Measurements from ENCODE around the gene ACTRT2. TPM values are rescaled to one million over a fixed set of nuclear protein-coding genes. Genes with fewer than 3 reads are reported as not detected.

The ACTRT2 gene
- total and polyA plus RNA-seq, 9 donors, result not detected

- Histone ChIP-seq H3K36me3 (no peaks in the 10 kb centered on the region), H3K4me1 (ENCODE audit: insufficient read depth) (no peaks in the 10 kb centered on the region), H3K27me3 (no peaks in the 10 kb centered on the region), H3K4me3 (no peak overlapping the region), H3K27ac (no peak overlapping the region), H3K9me3 (no peaks in the 10 kb centered on the region)
- WGBS, 3 donors, result 73 to 89% (median 80%) methylated on average over 6 to 7 of the region's 7 CpGs
- no peak for DNase-seq
- TF ChIP-seq EP300 (IDR thresholded peaks at IDR 0.05) (no peak), POLR2A (IDR thresholded peaks at IDR 0.05) (no peak), CTCF (IDR thresholded peaks at IDR 0.05) (no peak)
- intact Hi-C loops (cut with DNase I), result no loop called here
Observed at GRCh38 chr1:2989976-2990375, 31.3 kb upstream of the ACTRT2 start.

- intact Hi-C loops (cut with DNase I), result no loop called here
- Histone ChIP-seq H3K27me3 (no peaks in the 10 kb centered on the region), H3K36me3 (no peaks in the 10 kb centered on the region), H3K27ac (no peak overlapping the region), H3K4me3 (no peak overlapping the region), H3K9me3 (no peaks in the 10 kb centered on the region), H3K4me1 (ENCODE audit: insufficient read depth) (no peaks in the 10 kb centered on the region)
- TF ChIP-seq POLR2A (IDR thresholded peaks at IDR 0.05), result no peak
- no peak for TF ChIP-seq EP300 (IDR thresholded peaks at IDR 0.05)
- WGBS, 3 donors, result 86 to 91% (median 89%) methylated on average over 20 of the region's 20 CpGs
- no peak for DNase-seq
Observed at GRCh38 chr1:2990376-2991115, 30.7 kb upstream of the ACTRT2 start.

- Histone ChIP-seq H3K4me1 (ENCODE audit: insufficient read depth) (no peaks in the 10 kb centered on the region), H3K4me3 (no peak overlapping the region), H3K9me3 (no peaks in the 10 kb centered on the region), H3K36me3 (no peaks in the 10 kb centered on the region), H3K27ac (no peak overlapping the region), H3K27me3 (no peaks in the 10 kb centered on the region)
- WGBS, 3 donors, result 72 to 80% (median 77%) methylated on average over 18 of the region's 18 CpGs
- TF ChIP-seq CTCF (IDR thresholded peaks at IDR 0.05) (no peak), POLR2A (IDR thresholded peaks at IDR 0.05) (no peak), EP300 (IDR thresholded peaks at IDR 0.05) (no peak)
- intact Hi-C loops (cut with DNase I), result no loop called here
- DNase-seq, result no peak
Observed at GRCh38 chr1:2991753-2992495, 29.3 kb upstream of the ACTRT2 start.

- TF ChIP-seq EP300 (IDR thresholded peaks at IDR 0.05) (no peak), CTCF (IDR thresholded peaks at IDR 0.05) (no peak), POLR2A (IDR thresholded peaks at IDR 0.05) (no peak)
- Histone ChIP-seq H3K27ac (no peak overlapping the region), H3K27me3 (no peaks in the 10 kb centered on the region), H3K36me3 (no peaks in the 10 kb centered on the region), H3K4me1 (ENCODE audit: insufficient read depth) (no peaks in the 10 kb centered on the region), H3K9me3 (no peaks in the 10 kb centered on the region), H3K4me3 (no peak overlapping the region)
- intact Hi-C loops (cut with DNase I), result no loop called here
- DNase-seq, result no peak
- 84 to 91% (median 87%) methylated on average over 9 of the region's 9 CpGs for WGBS, 3 donors
Observed at GRCh38 chr1:2998503-2999100, 22.7 kb upstream of the ACTRT2 start.
